Lower lobe of right lung (tissue), 2 donors: Measurements from ENCODE around the gene TAS2R41. TPM values are rescaled to one million over a fixed set of nuclear protein-coding genes. Genes with fewer than 3 reads are reported as not detected.

Experiments used
- ATAC-seq, 2 donors: fragments of 200-7000 bp; cut with Tn5 transposase; one replicate each; pipeline ENCODE4 v1.9.1; 2020 to 2022; ENCODE audit warnings: mild to moderate bottlenecking in 2 of 2, moderate library complexity in 2 of 2
- DNase-seq: peaks from one replicate; pipeline ENCODE4 v3.0.0-alpha.2; 2020
- H3K27ac ChIP-seq: fragments of 200-600 bp; one replicate; pipeline ENCODE4 v1.8.0; 2022
- H3K27me3 ChIP-seq: fragments of 200-600 bp; one replicate; pipeline ENCODE4 v1.8.0; 2022; ENCODE audit warnings: low read depth
- H3K36me3 ChIP-seq: fragments of 200-600 bp; one replicate; pipeline ENCODE4 v1.8.0; 2022; ENCODE audit warnings: mild to moderate bottlenecking
- H3K4me1 ChIP-seq: fragments of 200-600 bp; one replicate; pipeline ENCODE4 v1.8.0; 2022
- H3K4me3 ChIP-seq: fragments of 200-600 bp; one replicate; pipeline ENCODE4 v1.8.0; 2022; ENCODE audit warnings: mild to moderate bottlenecking
- H3K9me3 ChIP-seq: fragments of 200-600 bp; one replicate; pipeline ENCODE4 v1.8.0; 2022
- intact Hi-C: fragments of 100-400 bp; cut with DNase I; formaldehyde crosslinking; loops from one replicate; pipeline ENCODE4 v1.11.0; 2022
- total RNA-seq: library from RNA; stranded (reverse); fragmentation: NEBNext Ultra II Directional; extraction: Animal tissue kit (Norgen Biotek cat#: 25700); gene quantifications from one replicate; pipeline ENCODE4 v1.2.1, GENCODE V29; 2021
- TF ChIP-seq, protein P1 (sequence below): fragments of 200-600 bp; IDR thresholded peaks from one replicate; pipeline ENCODE4 v1.8.0; 2022; ENCODE audit warnings: antibody characterized with exemption, mild to moderate bottlenecking
- donor health status: DM: no; HTN: yes; CAD: no; lungs with severe emphysema.

The TAS2R41 gene
- total RNA-seq, 1 donor from 2014 or later = not detected

DNA sequence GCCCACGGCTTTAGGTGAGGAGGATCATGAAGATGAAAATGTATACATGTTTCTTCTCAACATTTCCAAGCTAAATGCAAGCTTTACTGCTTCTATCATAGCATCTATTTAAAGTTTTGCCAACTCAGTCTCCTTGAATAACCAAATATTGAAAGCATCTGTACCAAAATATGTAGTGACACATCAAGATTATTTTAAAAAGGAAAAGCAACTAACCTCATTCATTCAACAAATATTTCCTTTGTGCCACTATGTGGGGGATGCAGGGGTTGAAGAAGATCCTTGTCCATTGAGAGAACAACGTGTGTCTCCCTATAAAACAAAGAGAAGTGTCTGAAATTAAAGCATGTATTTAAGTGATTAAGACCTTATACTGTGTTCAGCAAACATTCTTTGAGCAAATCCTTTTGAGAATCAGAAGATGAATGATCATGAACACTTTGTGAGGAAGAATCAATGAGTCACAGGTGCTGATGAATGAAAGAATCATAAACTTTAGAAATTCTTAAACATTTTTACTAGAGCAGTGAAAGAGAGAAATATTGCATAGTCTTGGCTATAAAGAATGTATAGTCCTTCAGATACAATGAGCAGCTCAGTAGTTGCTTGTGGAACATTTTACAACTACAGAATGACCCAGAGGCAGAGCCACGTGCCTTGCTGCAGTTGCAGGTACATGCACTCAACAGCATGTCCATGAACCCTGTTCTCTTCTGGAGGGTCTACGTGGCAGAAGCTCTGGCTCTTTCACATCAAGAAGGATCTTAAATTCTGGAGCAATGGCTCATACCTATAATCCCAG is 20.5 kb upstream of the TAS2R41 start:
- intact Hi-C loops = no loop called here
- no peak for DNase-seq

DNA sequence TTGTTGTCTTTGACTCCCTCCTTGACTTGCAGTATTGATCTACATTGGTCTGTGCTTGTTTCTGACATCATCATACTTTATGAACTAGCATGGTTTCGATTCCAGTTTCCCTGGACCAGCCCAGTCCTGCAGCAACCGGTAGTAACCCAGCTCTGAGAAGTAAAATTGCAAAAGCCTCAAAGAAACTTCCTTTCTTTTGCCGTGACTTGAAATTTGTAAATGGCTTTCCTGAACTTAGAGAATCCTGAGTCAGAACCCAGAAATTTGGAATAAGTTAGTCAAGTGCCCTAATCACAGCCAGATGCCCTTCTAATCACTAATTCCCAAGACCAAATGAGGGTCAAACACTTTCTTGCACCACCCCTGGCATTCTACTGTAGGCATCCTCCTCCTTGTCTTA is 19.4 kb upstream of the TAS2R41 start:
- H3K27me3 ChIP-seq = no peaks in the 10 kb centered on the region
- no peak overlapping the region for H3K27ac ChIP-seq
- DNase-seq (no peak), ATAC-seq (peak; percentile 31 to 51)
- TF ChIP-seq, protein P1, sequence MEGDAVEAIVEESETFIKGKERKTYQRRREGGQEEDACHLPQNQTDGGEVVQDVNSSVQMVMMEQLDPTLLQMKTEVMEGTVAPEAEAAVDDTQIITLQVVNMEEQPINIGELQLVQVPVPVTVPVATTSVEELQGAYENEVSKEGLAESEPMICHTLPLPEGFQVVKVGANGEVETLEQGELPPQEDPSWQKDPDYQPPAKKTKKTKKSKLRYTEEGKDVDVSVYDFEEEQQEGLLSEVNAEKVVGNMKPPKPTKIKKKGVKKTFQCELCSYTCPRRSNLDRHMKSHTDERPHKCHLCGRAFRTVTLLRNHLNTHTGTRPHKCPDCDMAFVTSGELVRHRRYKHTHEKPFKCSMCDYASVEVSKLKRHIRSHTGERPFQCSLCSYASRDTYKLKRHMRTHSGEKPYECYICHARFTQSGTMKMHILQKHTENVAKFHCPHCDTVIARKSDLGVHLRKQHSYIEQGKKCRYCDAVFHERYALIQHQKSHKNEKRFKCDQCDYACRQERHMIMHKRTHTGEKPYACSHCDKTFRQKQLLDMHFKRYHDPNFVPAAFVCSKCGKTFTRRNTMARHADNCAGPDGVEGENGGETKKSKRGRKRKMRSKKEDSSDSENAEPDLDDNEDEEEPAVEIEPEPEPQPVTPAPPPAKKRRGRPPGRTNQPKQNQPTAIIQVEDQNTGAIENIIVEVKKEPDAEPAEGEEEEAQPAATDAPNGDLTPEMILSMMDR = no peak
- H3K9me3 ChIP-seq = no peaks in the 10 kb centered on the region
- H3K4me1 ChIP-seq = no peaks in the 10 kb centered on the region
- H3K4me3 ChIP-seq = no peak overlapping the region
- no peaks in the 10 kb centered on the region for H3K36me3 ChIP-seq
- intact Hi-C loops = no loop called here

More for the DNA sequence above, 20.5 kb upstream of the TAS2R41 start:
- Histone ChIP-seq H3K36me3 (no peaks in the 10 kb centered on the region), H3K4me3 (no peak overlapping the region), H3K9me3 (no peaks in the 10 kb centered on the region), H3K27me3 (no peaks in the 10 kb centered on the region), H3K27ac (no peak overlapping the region), H3K4me1 (no peaks in the 10 kb centered on the region)
- ATAC-seq = no peak
- TF ChIP-seq, protein P1 = no peak

DNA sequence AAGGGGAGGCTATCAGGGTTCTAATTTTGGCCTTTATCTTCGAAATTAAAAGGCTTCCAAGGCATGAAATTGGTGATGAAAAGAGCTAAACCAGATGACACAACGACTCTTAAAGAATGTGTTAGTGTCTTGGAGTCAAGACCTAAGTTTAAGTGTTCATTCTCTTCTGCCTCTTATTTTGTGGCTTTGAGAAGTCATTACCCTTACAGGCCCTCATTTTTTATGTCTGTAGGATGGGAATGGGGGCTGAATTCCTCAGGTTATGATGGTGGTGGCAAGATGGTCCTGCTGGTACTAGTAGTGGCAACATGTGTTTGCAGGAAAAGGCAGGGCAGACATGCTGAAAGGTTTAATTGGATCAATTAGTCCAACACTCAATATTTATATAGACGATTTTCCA is 19.0 kb upstream of the TAS2R41 start:
- no peaks in the 10 kb centered on the region for H3K36me3 ChIP-seq
- intact Hi-C loops = no loop called here
- no peak overlapping the region for H3K27ac ChIP-seq
- H3K9me3 ChIP-seq = no peaks in the 10 kb centered on the region
- ATAC-seq (no peak), DNase-seq (no peak)
- no peaks in the 10 kb centered on the region for H3K4me1 ChIP-seq
- no peaks in the 10 kb centered on the region for H3K27me3 ChIP-seq
- no peak overlapping the region for H3K4me3 ChIP-seq
- TF ChIP-seq, protein P1 = no peak

DNA sequence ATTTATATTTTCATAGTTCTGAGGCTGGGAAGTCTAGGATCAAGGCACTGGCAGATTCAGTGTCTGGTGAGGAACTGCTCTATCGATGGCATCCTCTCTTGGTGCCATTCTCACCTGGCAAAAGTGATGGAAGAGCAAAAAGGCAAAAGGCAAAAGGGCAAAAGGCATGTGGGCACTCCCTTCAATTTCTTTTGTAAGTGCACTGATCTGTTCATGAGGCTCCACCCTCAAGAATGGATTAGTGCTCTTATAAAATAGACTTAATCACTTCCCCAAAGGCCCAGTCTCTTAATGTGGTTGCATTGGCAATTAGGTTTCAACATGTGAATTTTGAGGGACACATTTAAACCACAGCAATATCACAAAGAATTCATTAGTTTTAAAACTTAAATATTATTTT is 18.3 kb upstream of the TAS2R41 start:
- no peaks in the 10 kb centered on the region for H3K27me3 ChIP-seq
- intact Hi-C loops = no loop called here
- DNase-seq (no peak), ATAC-seq (no peak)
- H3K4me3 ChIP-seq = no peak overlapping the region
- H3K4me1 ChIP-seq = no peaks in the 10 kb centered on the region
- TF ChIP-seq, protein P1 = no peak
- H3K27ac ChIP-seq = no peak overlapping the region
- no peaks in the 10 kb centered on the region for H3K36me3 ChIP-seq
- H3K9me3 ChIP-seq = no peaks in the 10 kb centered on the region

DNA sequence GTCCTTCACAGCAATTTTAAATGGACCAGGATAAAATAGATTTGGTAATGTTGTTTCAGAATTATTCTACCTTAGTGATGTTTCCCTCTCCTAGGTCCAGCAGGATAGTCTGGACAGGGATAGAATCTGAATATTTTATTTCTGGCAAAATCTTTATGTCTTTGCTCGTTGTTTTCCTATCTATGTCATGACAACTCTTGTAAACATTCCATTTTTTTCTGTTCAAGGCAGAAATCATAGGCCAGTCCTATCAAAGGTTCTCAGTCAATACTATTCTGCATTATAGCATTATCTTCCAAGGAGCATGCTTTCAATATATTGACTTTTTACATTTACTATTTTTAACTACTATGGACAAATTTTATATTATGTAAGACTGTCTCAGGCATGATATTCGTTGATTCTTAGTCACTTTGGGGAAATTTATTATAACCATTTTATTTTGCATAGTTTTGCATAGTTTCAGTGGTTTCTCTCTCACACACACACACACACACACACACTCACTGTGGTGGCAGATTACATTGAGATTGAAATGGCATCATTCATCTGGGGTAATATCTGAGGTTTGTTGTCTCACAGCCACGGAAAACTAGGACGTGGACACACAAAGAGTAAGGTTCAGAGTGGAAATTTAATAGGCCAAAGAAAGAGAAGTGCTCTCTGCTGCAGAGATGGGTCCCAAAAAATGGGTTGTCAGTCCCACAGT is 17.2 kb upstream of the TAS2R41 start:
- H3K27me3 ChIP-seq = no peaks in the 10 kb centered on the region
- no peak for DNase-seq

More for the DNA sequence above, 17.2 kb upstream of the TAS2R41 start:
- Histone ChIP-seq H3K4me1 (no peaks in the 10 kb centered on the region), H3K36me3 (no peaks in the 10 kb centered on the region), H3K9me3 (no peaks in the 10 kb centered on the region), H3K27ac (no peak overlapping the region), H3K4me3 (no peak overlapping the region)
- TF ChIP-seq, protein P1 = no peak
- intact Hi-C loops = no loop called here
- ATAC-seq = no peak
